NCI-H1436 (cell line): ENCODE results near the gene SLC22A5.

Source experiments
- DNase-seq: peaks from one replicate; lab custom pipeline; 2025; lab: John Stamatoyannopoulos, UW

The SLC22A5 gene

GRCh38 chr5:132369474-132370180 lies at the start of gene SLC22A5:
Gene SLC22A5, plus strand, starts transcription at chr5:132369710. Its CDS starts 263 bp downstream, at chr5:132369973.
- peak; percentile 45 for DNase-seq

GRCh38 chr5:132319975-132320374 lies 49.5 kb upstream of the SLC22A5 start:
- no peak for DNase-seq

- no peak for DNase-seq
These were observed 48.3 kb upstream of the SLC22A5 start for GRCh38 chr5:132321109-132321721.

- DNase-seq = no peak
These were observed 47.2 kb upstream of the SLC22A5 start for GRCh38 chr5:132322266-132322665.

- no peak for DNase-seq
These were observed 46.3 kb upstream of the SLC22A5 start for GRCh38 chr5:132323202-132323601.

GRCh38 chr5:132325691-132326090 lies 43.8 kb upstream of the SLC22A5 start:
- no peak for DNase-seq

GRCh38 chr5:132327252-132327955 lies 42.1 kb upstream of the SLC22A5 start:
- no peak for DNase-seq

- peak; percentile 6 for DNase-seq
These were observed 34.7 kb upstream of the SLC22A5 start for GRCh38 chr5:132334812-132335211.

GRCh38 chr5:132335402-132335801 lies 34.1 kb upstream of the SLC22A5 start:
- no peak for DNase-seq

GRCh38 chr5:132339502-132339901 lies 30.0 kb upstream of the SLC22A5 start:
- DNase-seq = no peak

- no peak for DNase-seq
These were observed 27.0 kb upstream of the SLC22A5 start for GRCh38 chr5:132342291-132343180.

- DNase-seq = no peak
These were observed 24.6 kb upstream of the SLC22A5 start for GRCh38 chr5:132344775-132345514.

- no peak for DNase-seq
These were observed 16.0 kb upstream of the SLC22A5 start for GRCh38 chr5:132353486-132353995.

- DNase-seq = no peak
These were observed 14.9 kb upstream of the SLC22A5 start for GRCh38 chr5:132354381-132355139.

- no peak for DNase-seq
These were observed 14.3 kb upstream of the SLC22A5 start for GRCh38 chr5:132355140-132355765.

GRCh38 chr5:132358775-132359174 lies 10.7 kb upstream of the SLC22A5 start:
- DNase-seq = no peak

GRCh38 chr5:132362086-132362485 lies 7.4 kb upstream of the SLC22A5 start:
- no peak for DNase-seq

- DNase-seq = no peak
These were observed 5.9 kb upstream of the SLC22A5 start for GRCh38 chr5:132363431-132364112.

- no peak for DNase-seq
These were observed 5.2 kb upstream of the SLC22A5 start for GRCh38 chr5:132364319-132364718.
